ENCODE results near the gene ZBTB11.

- TF ChIP-seq CTCF (IDR thresholded peaks at IDR 0.05) (no peak), POLR2A (IDR thresholded peaks at IDR 0.05) (no peak)
Observed at GRCh38 chr3:101640256-101640655, 36.7 kb downstream of the ZBTB11 start.
